DOHH2 (cell line): ENCODE measurements around the gene PRR15.

Source experiments
- H3F3A ChIP-seq: fragments of 200-600 bp; sonication (generic), shearing (Covaris generic); 2 replicates; pipeline ENCODE4 v1.6.0; 2016; ENCODE audit warnings: antibody characterized with exemption, mild to moderate bottlenecking; ENCODE audit not compliant: control insufficient read depth, insufficient read depth
- H3K27ac ChIP-seq: fragments of 200-600 bp; sonication (generic); 2 replicates; pipeline ENCODE4 v1.5.1; 2014; ENCODE audit warnings: low read depth, mild to moderate bottlenecking, low read length, moderate library complexity
- H3K27me3 ChIP-seq: fragments of 200-600 bp; sonication (generic); 2 replicates; pipeline ENCODE4 v1.6.1; 2014; ENCODE audit warnings: mild to moderate bottlenecking, low read length, mixed read lengths; ENCODE audit not compliant: control insufficient read depth
- H3K36me3 ChIP-seq: fragments of 200-600 bp; sonication (generic); 2 replicates; pipeline ENCODE4 v1.6.1; 2014; ENCODE audit warnings: mild to moderate bottlenecking, low read length, moderate library complexity, mixed read lengths; ENCODE audit not compliant: control insufficient read depth
- H3K4me1 ChIP-seq: fragments of 200-600 bp; sonication (generic); 2 replicates; pipeline ENCODE4 v1.6.1; 2014; ENCODE audit warnings: mild to moderate bottlenecking, low read length, mixed read lengths; ENCODE audit not compliant: control insufficient read depth
- H3K4me2 ChIP-seq: fragments of 200-600 bp; sonication (generic); 2 replicates; pipeline ENCODE4 v1.6.0; 2014; ENCODE audit warnings: mild to moderate bottlenecking, low read length, moderate library complexity
- H3K4me3 ChIP-seq: fragments of 200-600 bp; sonication (generic); 2 replicates; pipeline ENCODE4 v1.5.1; 2014; ENCODE audit warnings: mild to moderate bottlenecking, low read length, mixed read lengths
- H3K79me2 ChIP-seq: fragments of 200-600 bp; sonication (generic); 2 replicates; pipeline ENCODE4 v1.6.1; 2014; ENCODE audit warnings: mild to moderate bottlenecking, low read length, mixed read lengths; ENCODE audit not compliant: control insufficient read depth
- H3K9me2 ChIP-seq: fragments of 200-600 bp; sonication (generic); replicated peaks from 2 replicates; pipeline ENCODE4 v1.6.1; 2014; ENCODE audit warnings: mild to moderate bottlenecking, low read length, mixed read lengths; ENCODE audit not compliant: control insufficient read depth
- H3K9me3 ChIP-seq: fragments of 200-600 bp; sonication (generic); 2 replicates; pipeline ENCODE4 v1.6.1; 2014; ENCODE audit warnings: antibody characterized with exemption, low read length, mixed read lengths; ENCODE audit not compliant: control insufficient read depth, insufficient read depth
- H4K20me1 ChIP-seq: fragments of 200-600 bp; sonication (generic); 2 replicates; pipeline ENCODE4 v1.6.0; 2014; ENCODE audit warnings: low read depth, mild to moderate bottlenecking, antibody characterized with exemption, low read length, moderate library complexity; ENCODE audit not compliant: control insufficient read depth, insufficient read depth
- CTCF ChIP-seq: fragments of 200-600 bp; sonication (generic); IDR thresholded peaks from one replicate; pipeline ENCODE4 v1.5.1; 2014; ENCODE audit warnings: antibody characterized with exemption, mild to moderate bottlenecking, low read depth, low read length; ENCODE audit not compliant: poor library complexity, severe bottlenecking
- EZH2phosphoT487 ChIP-seq: fragments of 200-600 bp; sonication (generic); IDR thresholded peaks from 2 replicates; pipeline ENCODE4 v1.6.1; 2017; ENCODE audit warnings: borderline replicate concordance, mild to moderate bottlenecking, antibody characterized with exemption, low read length, moderate library complexity, mixed read lengths

PRR15 gene

GRCh38 chr7:29539471-29539870 lies 24.2 kb upstream of the PRR15 start:
- no peaks in the 10 kb centered on the region for H3K36me3 ChIP-seq
- no peaks in the 10 kb centered on the region; the same call in 1 of the 2 replicates for H3K9me2 ChIP-seq
- no peak overlapping the region for H3K4me3 ChIP-seq
- H3K79me2 ChIP-seq = no peaks in the 10 kb centered on the region
- no peaks in the 10 kb centered on the region for H3K4me1 ChIP-seq
- H3K4me2 ChIP-seq = no peak overlapping the region
- H4K20me1 ChIP-seq = no peaks in the 10 kb centered on the region
- no peak overlapping the region for H3K27ac ChIP-seq
- H3K9me3 ChIP-seq = peaks cover 5% of the 10 kb centered on the region; the same call in 1 of the 2 replicates
- H3K27me3 ChIP-seq = no peaks in the 10 kb centered on the region
- no peak for TF ChIP-seq CTCF
- TF ChIP-seq EZH2phosphoT487 = no peak
- no peaks in the 10 kb centered on the region for H3F3A ChIP-seq

- Histone ChIP-seq H3K79me2 (no peaks in the 10 kb centered on the region), H3K4me3 (no peak overlapping the region)
- TF ChIP-seq CTCF (no peak), EZH2phosphoT487 (no peak)
These were observed 16.2 kb upstream of the PRR15 start for GRCh38 chr7:29547421-29547820.

GRCh38 chr7:29548823-29549222 lies 14.8 kb upstream of the PRR15 start:
- H3K27ac ChIP-seq = no peak overlapping the region
- no peaks in the 10 kb centered on the region for H3K79me2 ChIP-seq
- H3F3A ChIP-seq = no peaks in the 10 kb centered on the region
- no peaks in the 10 kb centered on the region for H3K36me3 ChIP-seq
- TF ChIP-seq EZH2phosphoT487 (no peak), CTCF (no peak)
- peaks cover 5% of the 10 kb centered on the region; the same call in 1 of the 2 replicates for H3K4me1 ChIP-seq
- peaks cover 14% of the 10 kb centered on the region for H3K27me3 ChIP-seq
- no peak overlapping the region for H3K4me2 ChIP-seq
- H3K9me3 ChIP-seq = no peaks in the 10 kb centered on the region
- H3K9me2 ChIP-seq = no peaks in the 10 kb centered on the region
- no peak overlapping the region for H3K4me3 ChIP-seq
- no peaks in the 10 kb centered on the region for H4K20me1 ChIP-seq

More at GRCh38 chr7:29547421-29547820, 16.2 kb upstream of the PRR15 start:
- H3K4me1 ChIP-seq = peaks cover 5% of the 10 kb centered on the region; the same call in 1 of the 2 replicates
- peaks cover 10% of the 10 kb centered on the region for H3K27me3 ChIP-seq
- H3K4me2 ChIP-seq = no peak overlapping the region
- H3K36me3 ChIP-seq = no peaks in the 10 kb centered on the region
- H4K20me1 ChIP-seq = no peaks in the 10 kb centered on the region
- no peaks in the 10 kb centered on the region for H3F3A ChIP-seq
- H3K9me2 ChIP-seq = no peaks in the 10 kb centered on the region
- H3K9me3 ChIP-seq = no peaks in the 10 kb centered on the region
- H3K27ac ChIP-seq = no peak overlapping the region
